Activated CD8-positive, alpha-beta T cell treated with anti-CD3 and anti-CD28 coated beads for 36 hours (primary cell): ENCODE data around the gene DNPEP. TPM values are rescaled to one million over a fixed set of nuclear protein-coding genes. Genes with fewer than 3 reads are reported as not detected.
"Not testable (repeated sequence)": the region's sequence is repeated elsewhere in the genome, so short reads cannot be mapped to it uniquely, and the experiment has no call there.

ENCODE experiments used
- ATAC-seq: fragments of 200-7000 bp; cut with Tn5 transposase; one replicate; pipeline ENCODE4 v1.10.0; 2021; ENCODE audit warnings: mild to moderate bottlenecking, moderate library complexity
- CTCF ChIA-PET: fragments of 350-600 bp; sonication (Branson Sonifier 250); formaldehyde crosslinking; loops from one replicate; lab custom pipeline; 2021; ENCODE audit warnings: antibody characterized with exemption; lab: Charles Lee
- POLR2A ChIA-PET: fragments of 350-600 bp; sonication (Branson Sonifier 250); formaldehyde crosslinking; loops from one replicate; lab custom pipeline; 2021; ENCODE audit warnings: antibody characterized with exemption; lab: Charles Lee
- DNase-seq: peaks from one replicate; pipeline ENCODE4 v3.0.0-alpha.2; 2020
- H3K27ac Mint-ChIP-seq: one replicate; pipeline ENCODE4 v1.8.0; 2021; ENCODE audit warnings: mild to moderate bottlenecking, mixed read lengths
- H3K27me3 Mint-ChIP-seq: one replicate; pipeline ENCODE4 v1.8.0; 2021; ENCODE audit warnings: mixed read lengths
- H3K36me3 Mint-ChIP-seq: one replicate; pipeline ENCODE4 v1.8.0; 2021; ENCODE audit warnings: low read depth, mixed read lengths
- H3K4me1 Mint-ChIP-seq: one replicate; pipeline ENCODE4 v1.8.0; 2021; ENCODE audit warnings: low read depth, mixed read lengths
- H3K4me3 Mint-ChIP-seq: one replicate; pipeline ENCODE4 v1.8.0; 2021; ENCODE audit warnings: mild to moderate bottlenecking, moderate library complexity, mixed read lengths
- H3K9me3 Mint-ChIP-seq: one replicate; pipeline ENCODE4 v1.8.0; 2021; ENCODE audit warnings: mixed read lengths
- intact Hi-C: fragments of 100-400 bp; cut with micrococcal nuclease; formaldehyde crosslinking; loops from one replicate; pipeline ENCODE4 v1.10.0; 2022
- total RNA-seq, 2 experiments: library from RNA; stranded (reverse); gene quantifications; one replicate each; pipeline ENCODE4 v1.2.3, GENCODE V29; 2021
- TF ChIP-seq, protein P1 (sequence below): fragments of 200-600 bp; IDR thresholded peaks from one replicate; pipeline ENCODE4 v1.8.0; 2022; ENCODE audit warnings: antibody characterized with exemption, mild to moderate bottlenecking

DNPEP gene
- total RNA-seq, 2 experiments from 2014 or later, result 112 to 113 TPM

DNA sequence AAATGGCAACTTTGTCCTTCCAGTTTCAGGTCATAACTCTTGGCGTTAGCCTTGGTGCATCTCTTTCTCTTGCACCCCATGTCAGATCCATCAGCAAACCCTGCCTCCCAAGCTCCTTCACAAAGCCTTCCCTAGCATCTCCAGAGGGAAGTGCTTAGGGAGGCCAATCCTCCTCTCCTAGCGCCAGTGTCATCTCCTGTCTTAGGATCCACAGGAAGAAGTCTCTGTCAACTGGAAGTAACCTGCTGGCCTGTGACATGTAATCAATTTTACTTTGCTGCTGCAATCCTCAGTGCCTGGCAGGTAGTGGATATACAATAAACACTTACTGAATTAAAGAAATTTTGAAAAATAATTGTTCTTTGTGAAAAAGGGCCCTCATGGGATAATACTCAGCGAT, 7.9 kb upstream of the DNPEP start:
- intact Hi-C loops, result no loop called here
- Mint-ChIP-seq H3K9me3 (peaks cover 2% of the 10 kb centered on the region), H3K4me1 (peaks cover 9% of the 10 kb centered on the region), H3K36me3 (no peaks in the 10 kb centered on the region), H3K27ac (no peak overlapping the region), H3K27me3 (no peaks in the 10 kb centered on the region), H3K4me3 (no peak overlapping the region)
- DNase-seq (no peak), ATAC-seq (no peak)
- TF ChIP-seq, protein P1, sequence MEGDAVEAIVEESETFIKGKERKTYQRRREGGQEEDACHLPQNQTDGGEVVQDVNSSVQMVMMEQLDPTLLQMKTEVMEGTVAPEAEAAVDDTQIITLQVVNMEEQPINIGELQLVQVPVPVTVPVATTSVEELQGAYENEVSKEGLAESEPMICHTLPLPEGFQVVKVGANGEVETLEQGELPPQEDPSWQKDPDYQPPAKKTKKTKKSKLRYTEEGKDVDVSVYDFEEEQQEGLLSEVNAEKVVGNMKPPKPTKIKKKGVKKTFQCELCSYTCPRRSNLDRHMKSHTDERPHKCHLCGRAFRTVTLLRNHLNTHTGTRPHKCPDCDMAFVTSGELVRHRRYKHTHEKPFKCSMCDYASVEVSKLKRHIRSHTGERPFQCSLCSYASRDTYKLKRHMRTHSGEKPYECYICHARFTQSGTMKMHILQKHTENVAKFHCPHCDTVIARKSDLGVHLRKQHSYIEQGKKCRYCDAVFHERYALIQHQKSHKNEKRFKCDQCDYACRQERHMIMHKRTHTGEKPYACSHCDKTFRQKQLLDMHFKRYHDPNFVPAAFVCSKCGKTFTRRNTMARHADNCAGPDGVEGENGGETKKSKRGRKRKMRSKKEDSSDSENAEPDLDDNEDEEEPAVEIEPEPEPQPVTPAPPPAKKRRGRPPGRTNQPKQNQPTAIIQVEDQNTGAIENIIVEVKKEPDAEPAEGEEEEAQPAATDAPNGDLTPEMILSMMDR, result no peak
- ChIA-PET POLR2A (interaction anchor here (0.6 kb wide), 1 partner anchor 277 kb away, joined by 3 read pairs; no protein-coding TSS in a partner anchor), CTCF (interaction anchor here (1.0 to 2.0 kb wide), 3 partner anchors 80 to 146 kb away, joined by 3 to 5 read pairs (median 4); a partner anchor contains a TSS)

DNA sequence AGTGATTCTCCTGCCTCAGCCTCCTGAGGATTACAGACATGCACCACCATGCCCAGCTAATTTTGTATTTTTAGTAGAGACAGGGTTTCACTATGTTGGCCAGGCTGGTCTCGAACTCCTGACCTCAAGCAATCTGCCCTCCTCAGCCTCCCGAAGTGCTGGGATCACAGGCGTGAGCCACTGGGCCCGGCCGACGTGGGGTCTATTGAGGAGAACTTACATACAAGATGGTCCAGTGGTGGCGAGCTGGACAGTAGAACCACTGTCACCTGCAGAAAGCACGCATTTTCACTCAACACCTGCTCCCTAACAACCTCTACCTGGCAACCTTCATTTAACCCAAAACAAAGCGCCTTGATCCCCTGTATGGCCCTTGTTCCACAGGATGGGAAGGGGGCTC, 7.3 kb upstream of the DNPEP start:
- DNase-seq, H3K9me3 Mint-ChIP-seq, ATAC-seq, H3K27me3 Mint-ChIP-seq, H3K27ac Mint-ChIP-seq, H3K36me3 Mint-ChIP-seq, intact Hi-C loops, H3K4me3 Mint-ChIP-seq, H3K4me1 Mint-ChIP-seq: not testable (repeated sequence)
- POLR2A ChIA-PET, result interaction anchor here (0.6 kb wide), 1 partner anchor 277 kb away, joined by 3 read pairs; no protein-coding TSS in a partner anchor
- CTCF ChIA-PET, result interaction anchor here (1.4 kb wide), 1 partner anchor 100 kb away, joined by 3 read pairs; a partner anchor contains a TSS

DNA sequence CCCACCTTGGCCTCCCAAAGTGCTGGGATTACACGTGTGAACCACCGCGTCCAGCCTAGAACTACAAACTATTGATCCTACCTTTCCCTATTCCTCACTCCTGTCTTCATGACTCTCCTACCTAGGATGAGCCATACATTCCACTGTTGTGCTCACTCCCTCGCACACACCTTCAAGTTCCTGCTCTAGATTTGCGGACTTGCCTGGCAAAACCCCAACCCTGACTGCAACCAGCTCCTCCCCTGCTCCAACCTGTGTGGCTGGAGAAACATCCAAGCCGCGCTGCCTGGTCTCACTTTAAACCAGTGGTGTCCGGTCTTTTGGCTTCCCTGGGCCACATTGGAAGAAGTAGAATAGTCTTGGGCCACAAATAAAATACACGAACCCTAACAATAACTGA, 5.0 kb upstream of the DNPEP start:
- peaks cover 17% of the 10 kb centered on the region for H3K4me1 Mint-ChIP-seq
- ATAC-seq (no peak), DNase-seq (no peak)
- no peak overlapping the region for H3K27ac Mint-ChIP-seq
- H3K36me3 Mint-ChIP-seq, result no peaks in the 10 kb centered on the region
- intact Hi-C loops, result no loop called here
- TF ChIP-seq, protein P1, result no peak
- peaks cover 2% of the 10 kb centered on the region for H3K9me3 Mint-ChIP-seq
- ChIA-PET CTCF (interaction anchor here (1.6 to 7.9 kb wide), 3 partner anchors 10 to 137 kb away, joined by 7 to 84 read pairs (median 8); no protein-coding TSS in a partner anchor), POLR2A (interaction anchor here (0.6 kb wide), 1 partner anchor 94 kb away, joined by 3 read pairs; no protein-coding TSS in a partner anchor)
- no peaks in the 10 kb centered on the region for H3K27me3 Mint-ChIP-seq
- no peak overlapping the region for H3K4me3 Mint-ChIP-seq

DNA sequence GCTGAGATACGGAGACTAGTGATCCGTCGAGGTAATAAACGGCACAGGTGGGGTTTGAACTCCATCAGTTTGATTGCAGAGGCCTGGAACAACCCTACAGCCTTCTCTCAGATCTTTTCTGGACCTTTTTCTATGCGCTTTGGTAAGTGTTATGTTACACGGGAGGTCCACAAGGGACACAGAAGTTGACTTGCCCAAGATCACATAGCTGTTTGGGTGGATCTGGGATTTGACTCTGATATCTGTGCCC, 1.1 kb upstream of the DNPEP start:
- Mint-ChIP-seq H3K4me1 (peaks cover 21% of the 10 kb centered on the region), H3K27me3 (no peaks in the 10 kb centered on the region), H3K9me3 (peaks cover 2% of the 10 kb centered on the region), H3K4me3 (peak overlapping the region; percentile 72), H3K36me3 (peaks cover 26% of the 10 kb centered on the region), H3K27ac (peak overlapping the region; percentile 85)
- no peak for DNase-seq
- TF ChIP-seq, protein P1, result no peak
- no peak for ATAC-seq
- POLR2A ChIA-PET, result interaction anchor here (0.7 to 1.4 kb wide), 4 partner anchors 9 to 677 kb away, joined by 3 to 4 read pairs (median 4); no protein-coding TSS in a partner anchor
- CTCF ChIA-PET, result interaction anchor here (0.6 to 7.9 kb wide), 23 partner anchors 9 to 285 kb away, joined by 3 to 84 read pairs (median 4); partner anchors contain the start of genes CHPF, DNAJB2, GMPPA and SPEG
- intact Hi-C loops, result no loop called here

DNA sequence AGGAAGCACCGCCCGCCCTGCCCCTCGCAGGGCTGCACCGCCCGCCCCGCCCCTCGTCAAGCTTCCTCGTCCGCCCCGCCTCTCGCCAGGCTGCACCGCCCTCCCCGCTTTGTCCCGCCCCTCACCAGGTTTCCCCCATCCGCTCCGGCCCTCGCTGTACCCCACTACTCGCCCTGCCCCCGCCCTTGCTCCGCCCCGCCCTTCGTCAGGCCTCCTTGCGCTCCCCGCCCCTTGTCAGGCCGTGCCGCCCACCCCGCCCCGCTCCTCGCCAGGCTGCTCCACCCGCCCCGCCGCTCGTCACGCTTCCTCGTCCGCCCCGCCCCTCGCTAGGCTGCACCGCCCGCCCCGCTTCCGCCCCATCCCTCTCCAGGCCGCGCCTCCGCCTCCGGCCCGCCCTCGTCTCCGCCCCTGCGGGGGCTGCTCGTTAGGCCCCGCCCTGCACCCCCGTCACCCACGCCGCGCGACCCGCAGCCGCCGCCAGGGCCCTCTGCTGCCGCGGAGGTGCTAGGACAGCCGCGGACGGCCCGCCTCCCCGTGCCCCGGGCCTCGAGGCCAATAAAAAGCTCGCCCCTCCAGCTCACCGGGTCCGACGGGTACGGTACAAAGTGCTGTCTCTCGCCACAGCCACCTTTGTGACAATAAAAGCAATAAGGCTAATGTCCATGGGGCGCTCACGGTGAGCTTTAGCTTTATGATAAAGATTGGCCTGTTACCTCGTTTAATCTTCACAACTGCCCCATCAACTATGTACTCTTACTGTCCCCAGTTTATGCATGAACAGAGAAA, 602 bp upstream of the DNPEP start:
- H3K4me3 Mint-ChIP-seq, result peak overlapping the region; percentile 72
- peak overlapping the region; percentile 85 for H3K27ac Mint-ChIP-seq
- peaks cover 21% of the 10 kb centered on the region for H3K4me1 Mint-ChIP-seq
- H3K9me3 Mint-ChIP-seq, result peaks cover 2% of the 10 kb centered on the region
- CTCF ChIA-PET, result interaction anchor here (0.6 to 7.9 kb wide), 26 partner anchors 9 to 512 kb away, joined by 3 to 84 read pairs (median 4); partner anchors contain the start of genes CHPF, DNAJB2, GMPPA and SPEG
- intact Hi-C loops, result no loop called here
- POLR2A ChIA-PET, result interaction anchor here (0.6 to 1.5 kb wide), 12 partner anchors 9 to 677 kb away, joined by 3 to 11 read pairs (median 4); partner anchors contain the start of genes ABCB6, CNPPD1 and TUBA4A
- DNase-seq, result peak; percentile 99
- peaks cover 31% of the 10 kb centered on the region for H3K36me3 Mint-ChIP-seq
- ATAC-seq, result peak; percentile 81
- no peaks in the 10 kb centered on the region for H3K27me3 Mint-ChIP-seq
- TF ChIP-seq, protein P1, result peak; percentile 58
